HepG2 (cell line): ENCODE results near the gene PNPLA1. TPM values are rescaled to one million over a fixed set of nuclear protein-coding genes. Genes with fewer than 3 reads are reported as not detected.

ENCODE experiments used
- polyA plus RNA-seq, 8 experiments: library from polyadenylated mRNA; depleted of rRNA in 3 of 8; stranded (reverse) in 7 of 8; unstranded in 1 of 8; fragments of >200 nt; fragmentation: Illumina TruSeq in 4 of 8; extraction: Trizol in 4 of 8; gene quantifications; 2 replicates each; pipeline versions ENCODE4 v1.2.1 to v1.2.3, GENCODE V29; 2011 to 2016; ENCODE audit warnings: low read depth in 4 of 8, missing spikeins in 1 of 8, mixed read lengths in 1 of 8; ENCODE audit not compliant: insufficient read depth in 1 of 8
- total RNA-seq, 5 experiments: library from RNA; depleted of rRNA; stranded (reverse); fragments of >200 nt; fragmentation: Illumina TruSeq; extraction: Trizol; gene quantifications; 2 replicates each; pipeline ENCODE4 v1.2.3, GENCODE V29; 2016; ENCODE audit warnings: low read depth in 1 of 5
- TF ChIP-seq, protein P1 (sequence below), 2 experiments: fragments of 450-650 bp in 1 of 2; sonication (generic) in 1 of 2; formaldehyde crosslinking in 1 of 2; IDR thresholded peaks; 2 replicates each; pipeline versions ENCODE4 v1.6.1 to v1.8.0; 2016 to 2022; ENCODE audit warnings: antibody characterized with exemption in 1 of 2, mild to moderate bottlenecking in 1 of 2, missing genetic modification reagents in 1 of 2

PNPLA1 gene
- total and polyA plus RNA-seq, 2 of the 13 experiments (the other 11 are each of a cell fraction or from before 2014, with no cell fraction given) = not detected

DNA sequence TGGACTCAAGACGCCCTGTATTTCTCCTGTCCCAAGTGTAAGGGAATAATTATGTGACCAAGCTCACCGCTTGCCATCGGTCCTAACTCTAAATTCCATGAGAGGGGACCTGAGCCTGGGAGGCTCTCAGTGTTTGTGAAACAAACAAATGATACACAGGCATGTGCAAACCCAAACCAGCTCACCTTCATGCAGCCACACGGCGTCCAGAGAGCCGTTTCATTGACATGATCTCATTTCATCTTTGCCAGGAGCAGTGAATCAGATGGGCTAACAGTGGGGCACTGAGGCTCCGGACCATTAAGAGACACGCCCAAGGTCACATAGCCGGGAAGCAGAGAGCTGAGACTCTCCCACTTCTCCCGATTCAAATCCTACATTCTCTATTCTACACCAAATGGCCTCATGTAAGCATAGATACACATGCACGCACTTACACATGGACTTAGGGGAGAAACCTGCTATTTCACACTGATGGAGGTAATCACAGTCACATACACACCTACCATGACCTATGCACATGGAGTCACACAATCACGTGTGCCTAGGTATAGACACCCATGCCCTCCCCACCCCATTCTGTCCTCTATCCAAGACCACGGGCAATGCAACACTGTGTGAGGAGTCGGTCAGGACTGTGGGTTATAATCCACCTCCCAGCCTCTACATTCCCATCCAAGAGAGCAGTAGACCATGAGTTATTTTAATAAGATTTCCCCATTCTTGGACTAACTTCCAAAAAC, 65.8 kb downstream of the PNPLA1 start (continued):
- TF ChIP-seq, protein P1, sequence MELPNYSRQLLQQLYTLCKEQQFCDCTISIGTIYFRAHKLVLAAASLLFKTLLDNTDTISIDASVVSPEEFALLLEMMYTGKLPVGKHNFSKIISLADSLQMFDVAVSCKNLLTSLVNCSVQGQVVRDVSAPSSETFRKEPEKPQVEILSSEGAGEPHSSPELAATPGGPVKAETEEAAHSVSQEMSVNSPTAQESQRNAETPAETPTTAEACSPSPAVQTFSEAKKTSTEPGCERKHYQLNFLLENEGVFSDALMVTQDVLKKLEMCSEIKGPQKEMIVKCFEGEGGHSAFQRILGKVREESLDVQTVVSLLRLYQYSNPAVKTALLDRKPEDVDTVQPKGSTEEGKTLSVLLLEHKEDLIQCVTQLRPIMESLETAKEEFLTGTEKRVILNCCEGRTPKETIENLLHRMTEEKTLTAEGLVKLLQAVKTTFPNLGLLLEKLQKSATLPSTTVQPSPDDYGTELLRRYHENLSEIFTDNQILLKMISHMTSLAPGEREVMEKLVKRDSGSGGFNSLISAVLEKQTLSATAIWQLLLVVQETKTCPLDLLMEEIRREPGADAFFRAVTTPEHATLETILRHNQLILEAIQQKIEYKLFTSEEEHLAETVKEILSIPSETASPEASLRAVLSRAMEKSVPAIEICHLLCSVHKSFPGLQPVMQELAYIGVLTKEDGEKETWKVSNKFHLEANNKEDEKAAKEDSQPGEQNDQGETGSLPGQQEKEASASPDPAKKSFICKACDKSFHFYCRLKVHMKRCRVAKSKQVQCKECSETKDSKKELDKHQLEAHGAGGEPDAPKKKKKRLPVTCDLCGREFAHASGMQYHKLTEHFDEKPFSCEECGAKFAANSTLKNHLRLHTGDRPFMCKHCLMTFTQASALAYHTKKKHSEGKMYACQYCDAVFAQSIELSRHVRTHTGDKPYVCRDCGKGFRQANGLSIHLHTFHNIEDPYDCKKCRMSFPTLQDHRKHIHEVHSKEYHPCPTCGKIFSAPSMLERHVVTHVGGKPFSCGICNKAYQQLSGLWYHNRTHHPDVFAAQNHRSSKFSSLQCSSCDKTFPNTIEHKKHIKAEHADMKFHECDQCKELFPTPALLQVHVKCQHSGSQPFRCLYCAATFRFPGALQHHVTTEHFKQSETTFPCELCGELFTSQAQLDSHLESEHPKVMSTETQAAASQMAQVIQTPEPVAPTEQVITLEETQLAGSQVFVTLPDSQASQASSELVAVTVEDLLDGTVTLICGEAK (IDR thresholded peaks at IDR 0.05) = no peak
- TF ChIP-seq, protein P1 (CRISPR knock-in tag; IDR thresholded peaks at IDR 0.05) = 0 out of 2 replicates have a peak, but pooled peaks have one; percentile 4
